Osteocyte (in vitro differentiated cells): ENCODE measurements around the gene IGF1R. TPM values are rescaled to one million over a fixed set of nuclear protein-coding genes. Genes with fewer than 3 reads are reported as not detected.

Experiments
- DNase-seq: peaks from one replicate; pipeline ENCODE4 v3.0.0; 2021; ENCODE audit warnings: mixed read lengths; ENCODE audit not compliant: unreplicated experiment; ENCODE audit errors: extremely low spot score
- H3K27ac Mint-ChIP-seq: one replicate; pipeline ENCODE4 v1.8.0; 2021; ENCODE audit warnings: mild to moderate bottlenecking, mixed read lengths; ENCODE audit not compliant: unreplicated experiment
- H3K27me3 Mint-ChIP-seq: one replicate; pipeline ENCODE4 v1.8.0; 2021; ENCODE audit warnings: mixed read lengths; ENCODE audit not compliant: unreplicated experiment
- H3K36me3 Mint-ChIP-seq: one replicate; pipeline ENCODE4 v1.8.0; 2021; ENCODE audit warnings: mixed read lengths; ENCODE audit not compliant: unreplicated experiment
- H3K4me1 Mint-ChIP-seq: one replicate; pipeline ENCODE4 v1.8.0; 2021; ENCODE audit warnings: mixed read lengths; ENCODE audit not compliant: unreplicated experiment
- H3K4me3 Mint-ChIP-seq: one replicate; pipeline ENCODE4 v1.8.0; 2021; ENCODE audit warnings: mild to moderate bottlenecking, moderate library complexity, mixed read lengths; ENCODE audit not compliant: unreplicated experiment
- H3K9me3 Mint-ChIP-seq: one replicate; pipeline ENCODE4 v1.8.0; 2021; ENCODE audit warnings: mixed read lengths; ENCODE audit not compliant: unreplicated experiment
- CTCF ChIP-seq: fragments of 200-600 bp; sonication (generic); IDR thresholded peaks from 2 replicates; pipeline ENCODE4 v1.5.0; 2021; ENCODE audit warnings: antibody characterized with exemption, mild to moderate bottlenecking, moderate library complexity
- total RNA-seq: library from RNA; stranded (reverse); gene quantifications from 2 replicates; pipeline ENCODE4 v1.2.1, GENCODE V29; 2021

The IGF1R gene
- total RNA-seq, 1 donor from 2014 or later = 174 TPM

GRCh38 chr15:98684436-98684835 is 36.1 kb downstream of the IGF1R start:
- Mint-ChIP-seq H3K27me3 (no peaks in the 10 kb centered on the region), H3K9me3 (no peaks in the 10 kb centered on the region), H3K4me3 (no peak overlapping the region), H3K36me3 (peaks cover 4% of the 10 kb centered on the region), H3K27ac (peak overlapping the region; percentile 50), H3K4me1 (peaks cover 72% of the 10 kb centered on the region)
- TF ChIP-seq CTCF = no peak
- DNase-seq = no peak

- peaks cover 76% of the 10 kb centered on the region for H3K4me1 Mint-ChIP-seq
- no peak for DNase-seq
- H3K4me3 Mint-ChIP-seq = no peak overlapping the region
- peaks cover 4% of the 10 kb centered on the region for H3K36me3 Mint-ChIP-seq
- no peak for TF ChIP-seq CTCF
- no peak overlapping the region for H3K27ac Mint-ChIP-seq
- H3K9me3 Mint-ChIP-seq = no peaks in the 10 kb centered on the region
- H3K27me3 Mint-ChIP-seq = no peaks in the 10 kb centered on the region
Observed at GRCh38 chr15:98684995-98685525, 36.7 kb downstream of the IGF1R start.

GRCh38 chr15:98686983-98687382 is 38.6 kb downstream of the IGF1R start:
- H3K27ac Mint-ChIP-seq = no peak overlapping the region
- H3K4me3 Mint-ChIP-seq = no peak overlapping the region
- peaks cover 4% of the 10 kb centered on the region for H3K36me3 Mint-ChIP-seq
- DNase-seq = no peak
- no peaks in the 10 kb centered on the region for H3K9me3 Mint-ChIP-seq
- TF ChIP-seq CTCF = no peak
- H3K27me3 Mint-ChIP-seq = no peaks in the 10 kb centered on the region
- H3K4me1 Mint-ChIP-seq = peaks cover 79% of the 10 kb centered on the region

- no peak for TF ChIP-seq CTCF
- peak overlapping the region; percentile 59 for H3K27ac Mint-ChIP-seq
- no peak overlapping the region for H3K4me3 Mint-ChIP-seq
- DNase-seq = no peak
- no peaks in the 10 kb centered on the region for H3K9me3 Mint-ChIP-seq
- no peaks in the 10 kb centered on the region for H3K27me3 Mint-ChIP-seq
- peaks cover 77% of the 10 kb centered on the region for H3K4me1 Mint-ChIP-seq
- H3K36me3 Mint-ChIP-seq = peaks cover 2% of the 10 kb centered on the region
Observed at GRCh38 chr15:98689431-98689861, 41.1 kb downstream of the IGF1R start.

GRCh38 chr15:98690272-98690950 is 42.1 kb downstream of the IGF1R start:
- Mint-ChIP-seq H3K36me3 (peaks cover 2% of the 10 kb centered on the region), H3K27me3 (no peaks in the 10 kb centered on the region), H3K27ac (peak overlapping the region; percentile 59), H3K4me1 (peaks cover 77% of the 10 kb centered on the region), H3K9me3 (no peaks in the 10 kb centered on the region), H3K4me3 (no peak overlapping the region)
- TF ChIP-seq CTCF = no peak
- no peak for DNase-seq
